ENCODE data around the gene MAP1LC3B2.

The MAP1LC3B2 gene

GRCh38 chr12:116559162-116559935 lies at the start of gene MAP1LC3B2:
MAP1LC3B2 (plus strand) TSS chr12:116559381; CDS start chr12:116575943, 16,562 bp downstream.
- DNase-seq = peak; percentile 94

GRCh38 chr12:116513944-116514343 lies 45.2 kb upstream of the MAP1LC3B2 start:
- no peak for DNase-seq

- peak; percentile 78 for DNase-seq
Observed at GRCh38 chr12:116515684-116516083, 43.5 kb upstream of the MAP1LC3B2 start.

- no peak for DNase-seq
Observed at GRCh38 chr12:116516657-116517056, 42.5 kb upstream of the MAP1LC3B2 start.

GRCh38 chr12:116517431-116518045 lies 41.6 kb upstream of the MAP1LC3B2 start:
- DNase-seq = no peak

GRCh38 chr12:116520225-116520760 lies 38.9 kb upstream of the MAP1LC3B2 start:
- DNase-seq = no peak

- DNase-seq = peak; percentile 67
Observed at GRCh38 chr12:116520801-116521471, 38.2 kb upstream of the MAP1LC3B2 start.

- DNase-seq = no peak
Observed at GRCh38 chr12:116524311-116524710, 34.9 kb upstream of the MAP1LC3B2 start.

GRCh38 chr12:116524964-116525379 lies 34.2 kb upstream of the MAP1LC3B2 start:
- no peak for DNase-seq

- DNase-seq = no peak
Observed at GRCh38 chr12:116525418-116526001, 33.7 kb upstream of the MAP1LC3B2 start.

GRCh38 chr12:116528065-116528464 lies 31.1 kb upstream of the MAP1LC3B2 start:
- no peak for DNase-seq

GRCh38 chr12:116528498-116528897 lies 30.7 kb upstream of the MAP1LC3B2 start:
- no peak for DNase-seq

GRCh38 chr12:116529048-116529447 lies 30.1 kb upstream of the MAP1LC3B2 start:
- DNase-seq = no peak

GRCh38 chr12:116529686-116530085 lies 29.5 kb upstream of the MAP1LC3B2 start:
- DNase-seq = no peak

- DNase-seq = no peak
Observed at GRCh38 chr12:116532428-116532827, 26.8 kb upstream of the MAP1LC3B2 start.

GRCh38 chr12:116532986-116533342 lies 26.2 kb upstream of the MAP1LC3B2 start:
- DNase-seq = no peak

GRCh38 chr12:116533343-116534251 lies 25.6 kb upstream of the MAP1LC3B2 start:
- peak; percentile 70 for DNase-seq

GRCh38 chr12:116534311-116535121 lies 24.7 kb upstream of the MAP1LC3B2 start:
- DNase-seq = peak; percentile 34

GRCh38 chr12:116535241-116535640 lies 23.9 kb upstream of the MAP1LC3B2 start:
- no peak for DNase-seq

GRCh38 chr12:116537101-116537904 lies 21.9 kb upstream of the MAP1LC3B2 start:
- DNase-seq = peak; percentile 94

Data from suppressor macrophage treated with lipopolysaccharide for 4 hours (primary cell).